ENCODE data around the gene GRIP1.

GRIP1 gene

DNA sequence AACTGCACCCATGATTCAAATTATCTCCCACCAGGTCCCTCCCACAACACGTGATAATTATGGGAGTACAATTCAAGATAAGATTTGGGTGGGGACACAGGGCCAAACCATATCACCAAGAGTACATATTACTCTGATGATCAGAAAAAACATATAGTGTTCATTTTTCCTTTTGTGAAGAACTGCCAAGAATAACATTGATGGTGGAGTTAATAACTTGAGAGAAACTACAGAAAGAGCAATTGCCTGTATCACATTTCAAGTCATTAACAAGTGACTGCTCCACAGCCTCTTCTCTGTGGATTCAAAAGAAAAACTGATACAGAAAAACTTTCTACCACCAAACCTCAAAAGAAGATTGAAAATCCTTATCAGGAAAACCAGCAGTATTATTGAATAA, 34.7 kb downstream of the GRIP1 start:
- no peak for DNase-seq

DNA sequence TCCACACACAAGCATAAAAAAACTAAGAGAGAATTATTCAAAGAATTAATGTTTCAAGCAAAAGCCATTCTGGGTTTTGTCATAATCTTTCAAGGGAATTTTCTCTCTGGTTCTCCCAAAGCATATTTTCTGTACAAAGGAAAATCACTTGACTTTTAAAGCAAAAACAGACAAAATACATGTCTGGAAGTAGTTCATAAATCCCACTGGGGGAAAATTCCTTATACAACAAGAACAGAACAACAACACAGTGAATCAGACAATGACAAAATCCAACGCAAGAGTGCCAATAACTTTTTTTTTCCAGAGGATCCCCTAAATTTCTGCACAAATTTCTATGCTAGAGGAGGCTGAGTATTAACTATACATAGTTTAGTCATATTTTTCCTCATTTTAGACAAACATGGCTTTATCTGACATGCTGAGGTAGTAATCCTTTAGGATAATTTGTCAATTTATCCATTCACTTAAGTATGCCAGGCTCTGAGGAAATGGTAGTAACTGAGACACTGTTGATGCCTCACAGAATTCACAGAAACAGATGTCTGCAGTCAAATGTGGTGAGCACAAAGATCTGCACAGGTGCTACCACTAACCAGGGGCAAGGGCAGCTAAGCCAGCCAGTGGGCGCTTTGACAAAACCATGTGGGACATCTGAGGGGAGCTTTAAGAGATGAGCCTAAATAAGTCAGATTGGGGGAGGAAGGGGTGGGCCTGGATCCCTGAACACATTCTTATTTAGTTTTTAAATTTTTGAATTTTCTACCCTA, 38.0 kb downstream of the GRIP1 start:
- DNase-seq, result no peak

DNA sequence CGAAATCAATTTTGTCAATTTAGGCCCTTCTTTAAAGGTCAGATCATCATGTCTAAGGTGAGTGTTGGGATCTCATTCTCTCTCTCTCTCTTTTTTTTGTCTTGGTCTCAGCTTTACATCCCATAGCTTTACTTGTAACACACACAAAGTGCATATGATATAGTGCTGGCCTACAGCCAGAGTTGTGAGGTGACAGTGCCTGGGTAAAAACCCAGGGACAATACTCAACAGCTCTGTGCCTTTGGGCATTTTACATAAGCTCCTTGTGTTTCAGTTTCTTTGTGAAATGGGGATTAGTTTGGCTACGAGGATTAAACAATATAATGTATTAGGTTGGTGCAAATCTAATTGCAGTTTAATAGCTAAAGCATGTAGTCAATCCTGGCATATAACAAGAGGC, 40.2 kb downstream of the GRIP1 start:
- DNase-seq, result no peak

DNA sequence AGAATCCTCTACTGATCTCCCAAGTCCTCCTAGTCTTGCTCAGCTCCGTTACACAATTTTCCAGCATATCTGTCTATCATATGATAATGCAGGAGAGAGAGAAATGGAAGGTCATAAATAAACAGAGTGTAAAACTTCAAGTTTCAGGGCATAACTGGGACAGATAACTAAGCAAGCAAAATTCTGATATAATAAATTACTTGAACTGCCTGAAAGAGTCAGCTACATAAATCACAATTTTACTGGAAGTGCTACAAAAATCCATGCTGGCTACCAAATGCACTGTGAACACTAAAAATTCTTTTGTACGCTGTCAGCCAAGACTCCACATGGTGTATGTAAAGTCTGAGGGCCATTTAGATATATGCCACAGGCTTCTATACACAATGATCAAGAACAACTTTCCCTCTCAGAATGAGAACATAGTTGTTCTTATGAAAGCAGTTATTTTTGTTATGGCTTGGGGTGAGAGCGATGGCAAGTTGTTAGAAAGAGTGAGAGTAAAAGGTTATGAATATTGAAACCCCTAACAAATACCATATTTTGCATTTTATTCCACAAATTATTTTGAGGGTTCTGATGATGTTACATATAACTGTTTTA, 41.1 kb downstream of the GRIP1 start:
- no peak for DNase-seq

DNA sequence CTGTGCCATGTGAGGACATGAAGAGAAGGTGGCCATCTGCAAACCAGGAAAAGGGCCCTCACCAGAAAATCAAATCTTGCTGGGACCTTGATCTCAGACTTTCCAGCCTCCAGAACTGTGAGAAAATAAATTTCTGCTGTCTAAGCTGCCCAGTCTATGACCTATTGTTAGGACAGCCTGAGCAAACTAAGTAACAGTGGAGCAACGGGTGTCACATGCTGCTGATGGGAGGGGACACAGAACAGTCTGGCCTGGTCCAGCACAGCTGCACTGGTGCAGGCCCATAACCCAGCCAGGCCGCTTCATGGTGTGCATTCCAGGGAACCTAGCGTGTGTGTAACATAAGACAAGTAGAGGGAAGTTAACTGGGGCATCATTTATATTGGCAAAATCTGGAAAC, 42.1 kb downstream of the GRIP1 start:
- DNase-seq, result no peak

DNA sequence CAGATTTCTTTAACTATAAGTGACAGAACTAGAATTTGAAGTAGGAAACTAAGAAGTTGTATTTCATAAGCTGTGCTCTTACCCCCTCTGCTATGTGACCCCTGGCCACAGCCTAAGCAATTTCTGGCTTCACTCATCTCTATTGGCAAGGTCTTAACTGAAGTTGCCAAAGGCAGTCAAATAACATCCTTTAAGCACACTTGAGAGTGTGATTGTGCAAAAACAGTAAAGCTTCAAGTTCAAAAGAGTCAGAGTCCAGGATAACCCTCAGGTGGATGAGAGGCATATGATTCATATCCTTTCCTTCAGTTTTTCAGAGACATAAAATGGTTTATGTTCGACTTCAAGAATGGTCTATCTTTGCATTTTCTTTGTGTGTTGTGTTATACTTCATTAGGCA, 45.2 kb downstream of the GRIP1 start:
- DNase-seq, result no peak

DNA sequence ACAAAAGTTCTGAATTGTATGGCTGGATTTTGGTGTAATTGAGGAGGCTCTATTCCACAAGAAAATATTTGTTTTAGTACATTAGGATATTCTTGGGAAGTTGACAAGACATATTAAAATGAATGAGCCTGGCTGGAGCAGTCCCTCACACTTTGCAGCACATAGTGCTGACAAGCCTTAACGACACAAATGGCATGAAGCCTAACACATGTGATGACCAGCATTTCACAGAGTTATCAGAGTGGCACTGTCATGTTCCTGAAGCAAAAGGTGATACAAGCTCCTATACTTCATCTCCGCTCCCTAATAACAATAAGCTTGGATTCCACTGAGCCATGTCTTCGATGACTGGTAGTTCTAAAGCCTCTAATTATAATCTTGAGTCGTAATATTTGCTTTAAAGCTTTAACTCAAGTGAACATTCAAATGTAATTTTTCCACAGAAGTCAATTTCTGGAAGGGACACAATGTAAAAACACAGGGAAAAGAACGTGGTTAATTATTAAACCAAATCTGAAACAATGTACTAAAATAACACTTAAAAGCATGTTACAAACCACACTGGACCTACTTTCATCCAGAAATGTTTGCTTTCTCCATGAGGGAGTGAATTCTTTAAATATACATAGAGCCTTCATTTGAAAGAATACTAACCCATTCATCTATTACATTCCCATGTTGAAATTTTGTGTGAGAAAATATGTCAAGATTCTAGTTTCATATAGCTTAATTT, 49.6 kb downstream of the GRIP1 start:
- no peak for DNase-seq

DNA sequence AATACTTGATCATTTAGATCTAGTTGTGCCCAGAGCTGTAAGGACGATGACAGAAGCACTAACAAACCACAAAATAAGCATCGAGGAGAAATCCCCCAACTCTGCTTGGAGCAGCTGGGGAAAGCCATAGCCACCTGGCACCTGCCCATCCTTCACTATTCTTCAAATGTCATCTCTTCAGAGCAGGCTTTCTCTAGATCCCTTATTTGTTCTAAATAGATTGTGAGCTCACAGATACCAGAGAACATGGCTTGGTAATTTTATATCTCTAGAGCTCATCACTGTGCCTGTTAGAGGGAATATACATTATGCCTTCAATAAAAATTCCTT, 50.9 kb downstream of the GRIP1 start:
- no peak for DNase-seq

DNA sequence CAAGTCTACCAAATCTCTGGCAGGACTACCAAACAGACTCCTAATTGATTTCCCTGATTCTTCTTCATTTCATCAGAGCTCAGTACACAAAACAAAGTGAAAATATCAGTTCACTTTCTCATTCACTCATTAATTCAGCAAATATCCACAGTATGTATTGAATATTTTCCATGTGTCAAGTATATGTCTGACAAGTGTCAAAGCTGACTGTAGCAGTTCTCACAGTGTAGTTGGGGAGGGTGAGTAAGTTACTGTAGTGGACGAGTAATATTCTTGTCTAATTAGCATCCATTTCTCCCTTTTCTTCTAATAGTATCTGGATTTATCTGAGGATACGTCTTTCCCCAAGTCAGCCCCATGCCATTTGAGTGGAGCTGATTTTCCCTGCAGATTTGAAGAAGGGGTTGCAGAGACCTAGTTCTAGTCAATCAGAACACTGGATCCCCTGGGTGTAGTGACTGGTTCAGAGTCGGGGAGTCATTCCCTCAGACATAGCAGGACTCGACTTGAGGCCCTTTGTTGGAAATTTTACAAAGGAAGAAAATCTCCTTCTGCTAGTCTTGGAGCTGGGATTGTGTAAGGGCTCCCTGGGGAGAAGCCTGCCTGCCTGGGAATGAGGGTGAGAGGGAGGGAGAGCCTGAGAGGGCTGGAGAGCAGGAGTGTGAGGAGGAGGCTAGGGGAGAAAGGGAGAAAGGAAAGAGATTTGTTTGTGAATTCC, 51.4 kb downstream of the GRIP1 start:
- no peak for DNase-seq

DNA sequence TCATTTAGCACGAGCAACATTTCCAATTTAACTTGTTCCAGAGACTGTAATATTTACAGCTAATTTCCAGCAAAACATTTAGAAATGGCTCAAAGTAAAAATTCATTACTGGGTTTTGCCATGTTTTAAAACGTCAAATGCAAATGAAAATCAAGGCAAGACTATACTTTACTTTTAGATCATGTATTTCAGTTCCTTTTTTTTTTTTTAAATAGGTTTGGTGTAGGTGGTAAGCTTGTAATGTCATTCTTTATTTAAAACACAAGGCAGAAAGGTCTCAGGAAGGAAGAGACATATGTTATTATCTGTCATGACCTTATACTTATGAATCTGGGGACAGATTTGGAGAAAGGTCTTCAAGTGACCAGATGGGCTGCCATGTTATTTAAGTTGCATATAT, 54.1 kb downstream of the GRIP1 start:
- no peak for DNase-seq

DNA sequence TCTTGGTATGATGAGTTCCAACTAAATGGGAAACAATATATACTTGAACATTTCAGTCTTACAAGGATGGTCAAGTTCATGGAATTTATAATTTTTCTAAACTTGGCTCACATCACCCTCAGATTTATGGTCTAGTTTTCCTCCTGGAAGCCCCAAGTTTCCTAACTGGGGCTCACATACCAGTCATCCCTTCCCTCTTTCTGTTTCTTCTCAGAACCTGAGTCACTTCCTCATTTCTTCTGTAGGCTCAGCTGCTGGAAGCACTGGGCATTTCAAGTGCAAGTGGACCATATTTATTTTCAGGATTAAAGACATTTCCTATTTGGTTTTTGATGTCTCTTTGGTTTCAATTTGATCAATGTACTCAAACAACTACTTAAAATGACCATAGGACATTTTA, 55.4 kb downstream of the GRIP1 start:
- DNase-seq, result no peak

DNA sequence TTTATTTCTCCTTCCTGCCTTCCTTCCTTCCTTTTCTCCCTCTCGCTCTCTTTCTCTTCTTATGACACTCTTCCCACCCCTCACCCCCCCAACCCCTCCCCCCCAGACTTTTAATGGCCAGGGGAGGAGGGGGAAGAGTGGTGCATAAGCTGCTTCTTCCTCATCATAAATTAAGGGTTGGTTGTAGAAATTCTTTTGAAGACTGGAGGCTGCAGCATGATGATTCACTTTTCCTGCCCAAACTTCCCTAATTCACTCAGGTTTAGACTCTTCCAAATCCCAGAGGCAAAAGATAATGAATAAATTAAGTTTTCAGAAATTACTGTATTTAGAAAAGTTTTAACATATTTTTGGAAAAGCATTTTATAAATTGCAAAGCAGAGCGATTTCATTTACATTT, 58.2 kb downstream of the GRIP1 start:
- no peak for DNase-seq

DNA sequence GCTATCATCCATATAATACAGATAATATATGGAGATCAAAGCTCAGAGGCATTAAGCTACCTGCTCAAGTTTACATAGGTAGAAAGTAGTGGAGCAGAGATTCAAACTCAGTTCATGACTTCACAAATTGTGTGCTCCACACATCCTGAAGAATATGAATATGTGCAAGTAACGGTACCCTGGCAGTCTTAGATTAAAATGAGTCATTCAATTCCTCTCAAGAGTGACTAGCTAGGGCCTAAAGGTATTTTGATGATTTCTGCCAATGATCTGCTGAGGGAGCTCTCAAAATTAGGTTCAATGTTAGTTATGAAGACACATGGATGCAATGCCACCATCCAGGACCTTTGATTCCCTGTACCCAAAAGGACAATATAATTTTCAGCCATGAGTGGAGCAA, 58.9 kb downstream of the GRIP1 start:
- no peak for DNase-seq

DNA sequence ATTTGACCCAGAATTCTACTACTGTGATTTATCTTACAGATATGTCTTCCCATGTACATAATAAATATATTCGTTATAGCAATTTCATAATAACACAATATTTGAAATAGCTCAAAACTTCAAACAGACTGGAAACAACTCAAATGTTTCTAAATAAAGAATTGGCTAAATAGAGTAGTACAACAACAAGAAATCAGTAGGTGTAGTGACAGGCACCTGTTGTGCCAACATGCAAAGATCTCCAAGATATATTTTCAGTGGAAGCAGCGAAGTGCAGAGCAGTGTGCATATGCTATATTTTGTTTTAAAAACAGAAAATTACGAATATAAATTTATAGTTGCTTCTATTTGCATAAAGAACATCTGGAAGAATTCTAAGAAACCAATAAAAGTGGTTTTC, 60.9 kb downstream of the GRIP1 start:
- DNase-seq, result no peak

DNA sequence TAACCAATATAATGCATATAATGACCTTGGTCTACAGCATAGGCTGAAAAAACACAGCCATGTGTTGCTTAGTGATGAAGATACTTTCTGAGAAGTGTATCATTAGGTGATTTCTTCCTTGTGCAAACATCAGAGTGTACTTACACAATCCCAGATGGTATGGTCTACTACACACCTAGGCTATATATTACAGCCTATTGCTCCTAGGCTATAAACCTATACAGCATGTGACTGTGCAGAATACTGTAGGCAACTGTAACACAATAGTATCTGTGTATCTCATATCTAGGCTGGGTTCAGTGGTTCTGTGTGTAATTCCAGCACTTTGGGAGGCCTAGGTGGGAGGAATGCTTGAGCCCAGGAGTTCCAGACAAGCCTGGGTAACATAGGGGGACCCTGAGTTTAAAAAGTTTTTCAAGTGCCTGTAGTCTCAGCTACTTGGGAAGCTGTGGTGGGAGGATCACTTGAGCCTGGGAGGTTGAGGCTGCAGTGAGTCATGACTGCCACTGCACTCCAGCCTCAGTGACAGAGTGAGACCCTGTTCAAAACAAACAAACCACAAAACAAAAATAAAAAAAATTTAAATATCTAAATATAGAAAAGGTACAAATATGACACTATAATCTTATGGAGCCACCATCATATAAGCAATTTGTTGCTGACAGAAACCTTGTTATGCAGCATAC, 66.6 kb downstream of the GRIP1 start:
- DNase-seq, result no peak

DNA sequence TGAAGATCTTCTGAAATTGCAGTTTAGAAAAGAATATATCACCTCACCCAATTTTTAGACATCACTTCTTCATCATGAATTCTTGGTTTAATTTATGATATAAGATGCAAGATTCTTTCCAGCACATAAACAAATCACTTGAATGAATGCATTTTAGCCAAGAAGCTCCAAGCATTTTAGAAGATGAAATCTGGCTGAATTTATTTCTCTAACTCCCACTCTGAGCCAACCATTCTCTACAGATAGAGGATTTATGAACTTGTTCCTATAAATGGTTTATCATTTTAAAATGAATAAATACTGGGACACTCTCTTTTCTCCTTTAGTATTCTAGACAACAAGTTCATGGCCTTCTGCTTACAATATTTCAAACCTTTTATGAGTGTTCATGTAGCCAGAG, 71.7 kb downstream of the GRIP1 start:
- no peak for DNase-seq

DNA sequence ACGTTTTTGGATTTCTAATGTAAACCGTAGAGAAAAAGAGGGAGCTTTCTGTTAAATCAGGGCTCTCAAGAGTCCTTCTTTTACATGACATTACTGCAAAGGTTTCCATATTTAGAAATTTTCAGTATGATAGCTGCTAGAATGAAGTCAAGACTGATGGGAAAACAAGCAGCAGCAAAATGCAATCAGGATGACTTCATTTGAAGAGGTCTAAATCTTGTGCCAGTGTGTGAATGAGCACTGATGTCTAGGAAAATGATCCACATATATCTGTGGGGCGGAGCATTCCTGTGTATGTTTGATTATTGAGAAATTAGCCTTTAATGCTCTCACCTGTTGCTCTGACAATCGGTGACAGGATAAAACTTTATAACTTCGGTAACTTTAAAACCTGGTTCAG, 73.6 kb downstream of the GRIP1 start:
- no peak for DNase-seq

DNA sequence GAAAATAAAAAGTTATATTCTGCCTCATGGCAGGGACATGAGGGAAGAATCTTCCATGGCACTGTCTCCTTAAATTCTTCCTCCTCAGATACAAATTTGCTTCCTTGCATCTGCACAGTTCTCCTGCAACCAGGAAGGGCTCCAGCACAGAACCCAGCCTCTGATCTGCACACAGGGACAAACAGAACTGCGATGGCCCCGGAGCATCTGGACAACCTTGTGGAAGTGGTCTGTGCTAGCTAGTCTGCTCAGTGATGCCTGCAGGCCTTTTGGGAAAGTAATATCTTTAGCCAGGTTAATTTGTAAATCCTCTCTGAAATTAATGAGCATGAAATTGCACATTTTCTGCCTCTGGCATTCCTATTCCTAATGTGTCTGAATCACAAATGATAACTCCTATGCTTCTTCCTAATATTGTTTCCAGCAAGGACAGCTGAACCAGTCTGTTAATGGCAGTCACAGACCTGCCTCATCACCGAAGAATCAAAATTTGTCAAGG, 74.8 kb downstream of the GRIP1 start:
- no peak for DNase-seq

DNA sequence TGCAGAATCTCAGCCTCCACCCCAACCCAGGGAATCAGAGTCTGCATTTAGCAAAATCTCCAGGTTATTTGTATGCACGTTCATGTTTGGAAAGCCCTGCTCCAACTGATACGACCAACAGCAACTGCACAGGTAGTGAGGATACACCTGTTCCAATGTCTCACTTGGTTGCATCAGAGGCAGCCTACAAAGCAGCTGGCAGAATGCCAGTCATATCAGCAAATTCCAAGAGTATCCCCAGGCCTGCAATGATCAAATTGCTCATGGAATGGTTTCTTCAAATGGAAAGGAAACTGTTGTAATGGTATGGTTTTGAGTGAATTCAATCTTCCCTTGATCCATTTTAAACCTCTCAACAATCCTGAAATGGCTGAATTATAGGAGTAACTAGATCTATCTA, 75.4 kb downstream of the GRIP1 start:
- DNase-seq, result no peak

DNA sequence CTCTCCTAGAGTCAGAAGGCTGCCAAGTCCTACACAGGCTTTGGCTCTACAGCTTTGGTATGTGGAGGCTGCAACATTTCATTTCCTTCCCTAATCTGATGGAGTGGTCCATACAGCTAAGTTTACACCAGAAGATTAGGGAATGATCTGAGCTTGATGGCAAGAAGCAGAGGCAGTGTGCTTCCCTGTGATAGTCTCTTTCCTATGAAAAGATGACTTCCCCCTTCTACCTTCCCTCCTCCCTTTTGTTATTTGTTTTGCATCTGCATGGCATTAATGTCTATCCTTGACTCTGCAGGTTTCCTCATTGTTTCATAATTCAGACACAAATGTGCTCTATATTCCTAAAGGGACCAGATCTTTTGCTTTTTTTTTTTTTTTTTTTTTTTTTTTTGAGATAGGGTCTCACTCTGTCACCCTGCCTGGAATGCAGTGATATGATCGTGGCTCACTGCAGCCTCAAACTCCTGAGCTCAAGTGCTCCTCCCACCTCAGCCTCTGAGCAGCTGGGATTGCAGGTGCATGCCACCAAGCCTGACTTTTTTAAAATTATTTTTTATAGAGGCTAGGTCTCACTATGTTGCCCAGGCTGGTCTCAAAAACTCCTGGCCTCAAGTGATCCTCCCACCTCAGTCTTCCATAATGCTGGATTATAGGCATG, 76.3 kb downstream of the GRIP1 start:
- no peak for DNase-seq

DNA sequence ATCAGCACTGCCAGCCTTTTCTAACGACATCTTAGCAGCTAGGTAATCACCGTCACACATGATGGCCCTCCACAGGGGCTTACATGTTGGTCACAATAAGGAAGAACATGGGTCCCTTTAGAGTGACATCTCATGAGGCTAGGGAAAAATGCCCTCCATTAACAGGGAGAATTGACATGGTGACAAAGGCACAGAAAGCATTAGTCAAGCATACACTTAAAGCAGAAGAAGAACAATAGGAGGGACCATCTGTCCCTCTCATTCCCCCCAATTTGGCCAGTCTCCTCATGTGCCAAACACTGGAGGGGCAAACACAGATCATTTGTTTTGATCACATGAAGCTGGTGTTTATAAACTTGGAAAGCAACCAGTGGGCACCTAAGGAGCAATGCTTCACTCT, 78.0 kb downstream of the GRIP1 start:
- DNase-seq, result no peak

DNA sequence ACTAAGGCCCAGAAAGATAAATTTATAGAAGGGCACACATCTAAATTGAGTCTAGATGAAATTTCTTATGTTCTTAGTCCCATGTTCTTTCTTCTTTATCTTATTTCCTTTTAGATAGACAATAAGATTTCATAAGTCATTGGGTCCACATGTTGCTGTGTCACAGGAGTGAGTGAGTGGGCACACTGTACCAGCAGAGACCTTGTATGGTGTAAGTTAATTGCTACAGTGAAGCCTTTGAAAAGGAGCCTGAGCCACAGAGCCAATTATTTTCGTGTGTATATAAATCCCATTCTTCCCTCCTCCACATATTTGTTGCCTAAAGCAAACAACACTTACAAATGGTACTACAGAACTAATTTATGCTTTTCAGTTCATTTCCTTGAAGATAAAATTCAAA, 79.1 kb downstream of the GRIP1 start:
- DNase-seq, result no peak
